H1 (cell line): ENCODE results near the gene GFY. TPM values are rescaled to one million over a fixed set of nuclear protein-coding genes. Genes with fewer than 3 reads are reported as not detected.

Experiments
- CHD2 ChIP-seq: IDR thresholded peaks from 2 replicates; pipeline ENCODE4 v1.6.1; 2012; ENCODE audit warnings: low read length, improper control_type of control experiment
- CHD7 ChIP-seq: fragments of 300-600 bp; sonication (generic); IDR thresholded peaks from 2 replicates; pipeline ENCODE4 v1.7.1; 2012; ENCODE audit warnings: low read length, moderate library complexity, mild to moderate bottlenecking, inconsistent platforms; ENCODE audit not compliant: insufficient replicate concordance
- CTCF ChIP-seq, 3 experiments: IDR thresholded peaks; 1 replicate in 2 of 3; 2 replicates in 1 of 3; pipeline versions ENCODE4 v1.5.1 to v1.6.1; 2011; ENCODE audit warnings: low read length in 3 of 3, mild to moderate bottlenecking in 3 of 3, inconsistent platforms in 2 of 3, low read depth in 1 of 3, moderate library complexity in 1 of 3; ENCODE audit not compliant: insufficient read depth in 1 of 3; ENCODE audit errors: control extremely low read depth in 1 of 3
- PHF8 ChIP-seq: fragments of 200-600 bp; sonication (generic); conservative IDR thresholded peaks from 2 replicates; pipeline ENCODE4 v1.7.1; 2012; ENCODE audit warnings: low read depth, mild to moderate bottlenecking, inconsistent platforms, low read length, moderate library complexity
- polyA plus RNA-seq, 7 experiments: library from polyadenylated mRNA; depleted of rRNA in 3 of 7; stranded (reverse) in 5 of 7; unstranded in 2 of 7; fragments of >200 nt in 5 of 7; fragments of 200-250 nt in 2 of 7; gene quantifications; 1 replicate in 5 of 7; 2 replicates in 1 of 7; 4 replicates in 1 of 7; pipeline versions ENCODE4 v1.2.1 to v1.2.3, GENCODE V29; 2011 to 2013; ENCODE audit warnings: missing spikeins in 2 of 7, mixed read lengths in 2 of 7
- total RNA-seq: library from RNA; stranded (reverse); fragmentation: NEBNext Ultra II Directional; extraction: Animal tissue kit (Norgen Biotek cat#: 25700); gene quantifications from 2 replicates; pipeline ENCODE4 v1.2.1, GENCODE V29; 2021
- TF ChIP-seq, protein P1 (sequence below): IDR thresholded peaks from 2 replicates; pipeline ENCODE4 v1.6.1; 2012; ENCODE audit warnings: low read length, inconsistent platforms

Gene GFY
- total and polyA plus RNA-seq, 2 of the 8 experiments (the other 6 are each of a cell fraction or from before 2014, with no cell fraction given) = 0.68 to 0.93 TPM

DNA sequence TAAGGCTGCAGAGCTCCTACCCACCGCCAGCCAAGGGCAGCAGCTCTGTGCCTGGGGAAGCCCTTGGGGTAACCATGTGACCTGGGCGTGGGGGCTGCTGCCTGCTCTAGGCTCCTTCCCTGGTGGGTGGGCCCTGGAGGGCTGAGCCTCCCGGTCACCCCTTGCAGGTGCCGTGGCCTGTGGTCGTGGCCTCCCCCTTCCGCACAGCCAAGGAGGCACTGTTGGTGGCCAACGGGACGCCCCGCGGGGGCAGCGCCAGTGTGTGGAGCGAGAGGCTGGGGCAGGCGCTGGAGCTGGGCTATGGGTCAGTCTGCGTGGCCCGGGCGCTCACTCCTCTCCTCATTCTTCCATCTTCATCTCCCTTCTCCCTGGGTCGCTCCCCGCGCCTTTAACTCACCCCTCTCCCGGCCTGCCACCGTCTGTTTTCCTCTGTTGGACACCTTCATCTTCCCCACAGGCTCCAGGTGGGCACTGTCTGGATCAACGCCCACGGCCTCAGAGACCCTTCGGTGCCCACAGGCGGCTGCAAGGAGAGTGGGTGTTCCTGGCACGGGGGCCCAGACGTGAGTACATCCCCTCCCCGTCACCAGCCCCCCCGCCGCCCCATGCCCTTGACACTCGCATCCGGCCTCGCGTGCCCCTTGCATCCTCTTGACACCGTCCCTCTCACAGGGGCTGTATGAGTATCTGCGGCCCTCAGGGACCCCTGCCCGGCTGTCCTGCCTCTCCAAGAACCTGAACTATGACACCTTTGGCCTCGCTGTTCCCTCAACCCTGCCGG lies 39.0 kb downstream of the GFY start (continued):
- TF ChIP-seq CHD7 = no peak
- TF ChIP-seq CHD2 = no peak
- TF ChIP-seq, protein P1, sequence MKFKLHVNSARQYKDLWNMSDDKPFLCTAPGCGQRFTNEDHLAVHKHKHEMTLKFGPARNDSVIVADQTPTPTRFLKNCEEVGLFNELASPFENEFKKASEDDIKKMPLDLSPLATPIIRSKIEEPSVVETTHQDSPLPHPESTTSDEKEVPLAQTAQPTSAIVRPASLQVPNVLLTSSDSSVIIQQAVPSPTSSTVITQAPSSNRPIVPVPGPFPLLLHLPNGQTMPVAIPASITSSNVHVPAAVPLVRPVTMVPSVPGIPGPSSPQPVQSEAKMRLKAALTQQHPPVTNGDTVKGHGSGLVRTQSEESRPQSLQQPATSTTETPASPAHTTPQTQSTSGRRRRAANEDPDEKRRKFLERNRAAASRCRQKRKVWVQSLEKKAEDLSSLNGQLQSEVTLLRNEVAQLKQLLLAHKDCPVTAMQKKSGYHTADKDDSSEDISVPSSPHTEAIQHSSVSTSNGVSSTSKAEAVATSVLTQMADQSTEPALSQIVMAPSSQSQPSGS = no peak
- no peak for TF ChIP-seq CTCF (IDR thresholded peaks at IDR 0.05; ENCODE audit: control extremely low read depth in 1 of 3, insufficient read depth in 1 of 3, low read depth in 1 of 3, low read length in 3 of 3)
- no peak for TF ChIP-seq PHF8
